NT2/D1 (cell line): ENCODE measurements around the gene ADGRD1.

Experiments used
- DNase-seq: peaks from one replicate; pipeline ENCODE4 v3.0.0-alpha.2; 2011; ENCODE audit warnings: low read depth, low spot score
- H3K27me3 ChIP-seq: 2 replicates; pipeline ENCODE4 v1.6.0; 2011; ENCODE audit warnings: mild to moderate bottlenecking; ENCODE audit not compliant: insufficient read length, insufficient read depth
- H3K36me3 ChIP-seq: 2 replicates; pipeline ENCODE4 v1.6.1; 2011; ENCODE audit warnings: mild to moderate bottlenecking, low read length, mixed read lengths; ENCODE audit not compliant: insufficient read depth, insufficient read length
- H3K4me1 ChIP-seq: 2 replicates; pipeline ENCODE4 v1.5.1; 2011; ENCODE audit not compliant: insufficient read depth, insufficient read length
- H3K4me3 ChIP-seq: 2 replicates; pipeline ENCODE4 v1.5.1; 2011; ENCODE audit warnings: low read depth; ENCODE audit not compliant: insufficient read length
- H3K9ac ChIP-seq: 2 replicates; pipeline ENCODE4 v1.6.0; 2011; ENCODE audit warnings: low read depth; ENCODE audit not compliant: insufficient read length
- H3K9me3 ChIP-seq: 2 replicates; pipeline ENCODE4 v1.5.1; 2011; ENCODE audit warnings: mild to moderate bottlenecking, low read length; ENCODE audit not compliant: insufficient read depth
- SUZ12 ChIP-seq: IDR thresholded peaks from 2 replicates; pipeline ENCODE4 v1.6.1; 2011; ENCODE audit not compliant: insufficient read length, insufficient read depth; ENCODE audit errors: extremely low read depth
- YY1 ChIP-seq: IDR thresholded peaks from 2 replicates; pipeline ENCODE4 v1.6.1; 2011; ENCODE audit not compliant: insufficient read length, insufficient read depth
- ZNF274 ChIP-seq: IDR thresholded peaks from 2 replicates; pipeline ENCODE4 v1.6.1; 2011; ENCODE audit warnings: mild to moderate bottlenecking, low read depth, low read length

ADGRD1 gene

DNA sequence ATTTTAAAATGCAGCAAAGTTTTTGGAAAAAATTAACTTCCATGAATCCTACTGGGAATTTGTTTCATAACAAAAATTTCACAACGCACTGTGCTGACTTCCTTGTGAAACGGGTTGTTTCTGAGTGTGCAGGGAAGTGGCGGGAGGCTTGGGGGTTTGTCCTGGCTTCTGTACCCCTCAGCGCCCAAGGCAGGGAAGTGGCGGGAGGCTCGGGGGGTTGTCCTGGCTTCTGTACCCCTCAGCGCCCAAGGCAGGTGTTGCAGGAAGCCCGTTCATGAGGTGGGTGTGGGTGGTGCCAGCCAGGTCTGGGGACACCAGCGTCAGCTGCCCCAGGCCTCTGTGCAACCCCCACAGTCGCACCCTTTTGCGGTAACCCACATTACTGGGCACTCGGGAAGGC is 25.1 kb downstream of the ADGRD1 start:
- H3K36me3 ChIP-seq, result no peaks in the 10 kb centered on the region
- no peaks in the 10 kb centered on the region for H3K9me3 ChIP-seq
- H3K4me3 ChIP-seq, result no peak overlapping the region
- TF ChIP-seq ZNF274 (no peak), SUZ12 (no peak), YY1 (no peak)
- DNase-seq, result no peak
- H3K4me1 ChIP-seq, result peaks cover 7% of the 10 kb centered on the region
- H3K27me3 ChIP-seq, result no peaks in the 10 kb centered on the region
- H3K9ac ChIP-seq, result no peak overlapping the region

DNA sequence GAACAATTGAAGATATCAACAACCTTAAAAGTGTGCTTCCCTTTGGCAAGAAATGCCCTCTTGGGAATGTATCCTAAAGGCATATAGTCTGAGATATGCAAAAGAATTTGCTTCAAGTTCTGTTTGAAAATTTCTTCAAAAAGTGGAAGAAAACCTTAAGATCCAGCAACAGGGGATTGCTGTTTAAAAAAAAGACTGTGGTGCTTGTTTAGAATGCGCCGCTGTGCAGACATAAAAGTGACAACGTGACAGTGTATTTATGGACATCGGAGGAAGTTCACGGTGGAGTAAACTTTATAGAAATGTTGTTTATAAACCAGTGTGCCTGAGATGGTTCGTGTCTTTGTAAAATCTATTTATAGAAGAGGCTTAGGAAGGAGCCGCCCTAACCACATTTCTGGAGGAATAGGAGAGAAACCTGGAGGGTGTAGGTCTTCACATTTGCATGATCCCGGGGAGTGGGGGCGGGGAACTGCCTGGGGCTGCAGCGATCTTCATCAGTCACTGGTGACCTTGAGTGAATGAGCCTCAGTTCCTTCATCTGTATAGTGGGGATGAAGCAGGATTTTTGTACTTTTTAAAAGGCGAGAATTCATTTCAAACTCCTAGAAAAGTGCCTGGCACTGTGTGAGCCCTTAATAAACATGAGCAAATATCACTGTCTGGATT is 27.5 kb downstream of the ADGRD1 start:
- Histone ChIP-seq H3K4me3 (no peak overlapping the region), H3K27me3 (no peaks in the 10 kb centered on the region), H3K9me3 (no peaks in the 10 kb centered on the region), H3K9ac (no peak overlapping the region), H3K4me1 (peaks cover 7% of the 10 kb centered on the region), H3K36me3 (no peaks in the 10 kb centered on the region)
- DNase-seq, result no peak
- TF ChIP-seq ZNF274 (no peak), SUZ12 (no peak), YY1 (no peak)

DNA sequence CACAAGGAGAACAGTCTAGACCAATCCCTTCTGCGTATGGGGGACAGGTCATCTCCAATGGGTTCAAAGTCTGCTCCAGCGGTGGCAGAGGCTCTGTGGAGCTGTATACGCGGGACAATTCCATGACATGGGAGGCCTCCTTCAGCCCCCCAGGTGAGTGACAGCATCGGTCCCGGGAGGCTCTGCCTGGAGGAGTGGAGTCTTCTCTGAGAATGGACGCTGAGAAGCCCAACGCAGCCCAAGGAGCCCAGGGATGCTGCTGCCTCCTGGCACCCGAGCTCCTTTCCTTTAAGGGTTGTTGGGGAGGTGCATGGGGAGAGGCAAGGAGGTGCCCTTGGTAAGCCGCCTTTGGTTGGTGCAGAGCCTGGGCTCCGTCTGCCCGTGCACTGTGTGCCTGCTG is 28.2 kb downstream of the ADGRD1 start:
- TF ChIP-seq YY1, result no peak
- Histone ChIP-seq H3K4me1 (peaks cover 7% of the 10 kb centered on the region), H3K9me3 (no peaks in the 10 kb centered on the region), H3K4me3 (no peak overlapping the region), H3K36me3 (no peaks in the 10 kb centered on the region), H3K27me3 (no peaks in the 10 kb centered on the region), H3K9ac (no peak overlapping the region)
- DNase-seq, result no peak

- Histone ChIP-seq H3K9me3 (no peaks in the 10 kb centered on the region), H3K27me3 (no peaks in the 10 kb centered on the region), H3K9ac (no peak overlapping the region), H3K36me3 (no peaks in the 10 kb centered on the region), H3K4me1 (peaks cover 1% of the 10 kb centered on the region), H3K4me3 (no peak overlapping the region)
- TF ChIP-seq YY1 (no peak), ZNF274 (no peak), SUZ12 (no peak)
- DNase-seq, result no peak
Measured at GRCh38 chr12:130982565-130983225, 29.0 kb downstream of the ADGRD1 start.

DNA sequence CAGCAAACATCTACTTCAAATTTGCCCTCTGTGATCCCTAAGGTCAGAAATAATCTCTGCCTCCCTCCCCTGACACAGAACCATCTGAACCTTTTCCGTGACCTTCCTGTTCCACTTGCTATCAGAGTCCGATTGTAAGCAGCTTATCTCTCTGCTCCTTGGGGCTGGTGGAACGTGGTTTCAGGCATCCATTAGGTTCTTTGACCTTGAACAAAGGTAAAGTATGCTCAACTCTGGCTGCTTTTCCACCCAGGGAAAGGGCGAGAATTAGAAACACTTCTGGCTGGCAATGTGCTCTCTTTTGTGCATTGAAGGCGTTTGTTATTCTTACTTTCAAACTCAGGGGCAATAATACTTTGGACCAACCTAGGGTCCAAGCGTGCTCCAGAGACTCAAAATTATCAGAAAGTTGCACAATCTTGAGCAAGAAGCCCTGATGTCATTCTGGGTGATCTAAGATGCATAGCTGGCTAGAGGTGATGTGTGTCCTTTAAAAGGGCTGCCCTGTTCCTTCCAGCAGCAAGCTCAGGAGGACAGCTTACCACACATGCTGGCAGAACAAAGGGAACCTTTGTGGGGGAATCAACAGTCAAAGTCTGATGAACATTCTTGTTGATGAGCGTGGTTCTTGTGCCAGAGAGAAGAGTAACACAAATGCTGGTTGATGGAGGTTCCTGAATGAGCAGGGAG is 29.8 kb downstream of the ADGRD1 start:
- Histone ChIP-seq H3K4me3 (no peak overlapping the region), H3K9ac (no peak overlapping the region), H3K9me3 (no peaks in the 10 kb centered on the region), H3K4me1 (no peaks in the 10 kb centered on the region), H3K27me3 (no peaks in the 10 kb centered on the region), H3K36me3 (no peaks in the 10 kb centered on the region)
- TF ChIP-seq SUZ12 (no peak), YY1 (no peak)
- no peak for DNase-seq

DNA sequence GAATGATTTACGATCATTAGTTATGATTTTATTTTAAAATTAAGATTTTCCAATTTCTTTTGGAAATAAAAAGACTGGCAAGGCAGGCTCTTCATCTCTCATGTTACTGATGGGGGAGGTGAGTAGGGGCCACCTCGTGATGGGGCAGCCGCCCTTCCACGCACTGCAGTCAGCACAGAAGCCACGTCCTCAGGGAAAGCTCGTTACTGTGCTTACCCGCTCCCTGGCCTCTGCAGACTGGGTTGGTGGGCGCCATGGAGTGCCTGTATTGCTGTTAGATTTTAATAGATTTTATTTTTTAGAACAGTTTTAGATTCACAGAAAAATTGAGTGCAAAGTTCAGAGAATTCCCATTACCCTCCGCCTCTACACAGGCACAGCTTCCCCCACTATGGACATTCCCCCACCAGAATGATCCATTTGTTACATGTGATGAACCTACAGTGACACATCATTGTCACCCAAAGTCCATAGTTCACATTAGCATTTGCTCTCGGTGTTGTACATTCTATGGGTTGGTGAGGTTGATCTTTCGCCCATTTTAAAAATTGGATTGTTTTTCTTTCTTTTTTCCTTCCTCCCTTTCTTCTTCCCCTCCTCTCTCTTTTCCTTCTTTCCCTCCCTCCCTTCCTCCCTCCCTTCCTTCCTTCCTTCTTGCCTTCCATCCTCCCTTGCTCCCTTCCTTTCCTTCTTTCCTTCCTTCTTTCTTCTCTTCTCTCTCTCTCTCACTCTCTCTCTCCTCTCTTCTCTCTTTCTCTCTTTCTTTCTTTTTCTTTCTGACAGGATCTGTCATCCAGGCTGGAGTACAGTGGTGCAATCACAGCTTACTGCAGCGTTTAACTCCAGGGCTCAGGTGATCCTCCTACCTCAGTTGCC is 30.7 kb downstream of the ADGRD1 start:
- Histone ChIP-seq H3K9ac (no peak overlapping the region), H3K9me3 (no peaks in the 10 kb centered on the region), H3K4me3 (no peak overlapping the region), H3K27me3 (no peaks in the 10 kb centered on the region), H3K36me3 (no peaks in the 10 kb centered on the region), H3K4me1 (no peaks in the 10 kb centered on the region)
- no peak for DNase-seq
- TF ChIP-seq SUZ12 (no peak), YY1 (no peak), ZNF274 (no peak)
